ENCODE results near the gene IFIT1. TPM values are rescaled to one million over a fixed set of nuclear protein-coding genes. Genes with fewer than 3 reads are reported as not detected.

IFIT1 gene
- total and polyA plus RNA-seq, 2 donors from 2014 or later: 16.9 to 40.9 TPM

- Histone ChIP-seq H3K27me3 (ENCODE audit: control insufficient read depth, insufficient read depth, low read length) (no peaks in the 10 kb centered on the region), H3K9ac (ENCODE audit: low read length in 3 of 3) (peak overlapping the region in 1 of 3 donors; percentile 65), H3K4me1 (ENCODE audit: control insufficient read depth in 2 of 3, insufficient read depth in 2 of 3, low read depth in 1 of 3, low read length in 3 of 3) (peaks cover 0 to 18% (median 16%) of the 10 kb centered on the region in 3 donors), H3K27ac (ENCODE audit: low read depth in 2 of 2, low read length in 2 of 2) (peak overlapping the region; percentile 92 to 96), H3K36me3 (ENCODE audit: control insufficient read depth in 2 of 3, insufficient read depth in 3 of 3, low read length in 3 of 3) (no peaks in the 10 kb centered on the region), H3K4me3 (ENCODE audit: low read length in 3 of 3) (no peak overlapping the region), H3K9me3 (ENCODE audit: control insufficient read depth in 2 of 3, insufficient read depth in 1 of 3, low read length in 3 of 3) (no peaks in the 10 kb centered on the region)
- DNase-seq: no peak
- no peak for TF ChIP-seq CTCF (IDR thresholded peaks at IDR 0.05; ENCODE audit: borderline replicate concordance, extremely low read depth, insufficient read depth)
- no peak for FAIRE-seq
- intact Hi-C loops (cut with DNase I): no loop called here
Observed at GRCh38 chr10:89374713-89375141, 17.7 kb upstream of the IFIT1 start.

GRCh38 chr10:89377705-89378637 is 14.5 kb upstream of the IFIT1 start, which contains the start of gene IFIT1B:
TSS of gene IFIT1B (plus strand) at chr10:89378056. CDS start at chr10:89378136, 80 bp downstream.
- no peak for TF ChIP-seq CTCF (IDR thresholded peaks at IDR 0.05; ENCODE audit: borderline replicate concordance, extremely low read depth, insufficient read depth)
- no peak within 1 kb of the TSS for H3K27ac ChIP-seq (ENCODE audit: low read depth in 2 of 2, low read length in 2 of 2)
- no peaks in the 10 kb centered on the region for H3K27me3 ChIP-seq (ENCODE audit: control insufficient read depth, insufficient read depth, low read length)
- H3K36me3 ChIP-seq (ENCODE audit: control insufficient read depth in 2 of 3, insufficient read depth in 3 of 3, low read length in 3 of 3): no peaks in the 10 kb centered on the region
- no peaks in the 10 kb centered on the region for H3K9me3 ChIP-seq (ENCODE audit: control insufficient read depth in 2 of 3, insufficient read depth in 1 of 3, low read length in 3 of 3)
- DNase-seq: peak in 1 of 5 donors; percentile 15
- intact Hi-C loops (cut with DNase I): no loop called here
- H3K4me3 ChIP-seq (ENCODE audit: low read length in 3 of 3): no peak within 1 kb of the TSS
- H3K4me1 ChIP-seq (ENCODE audit: control insufficient read depth in 2 of 3, insufficient read depth in 2 of 3, low read depth in 1 of 3, low read length in 3 of 3): peaks cover 0 to 18% (median 16%) of the 10 kb centered on the region in 3 donors
- no peak within 1 kb of the TSS for H3K9ac ChIP-seq (ENCODE audit: low read length in 3 of 3)
- FAIRE-seq: no peak

GRCh38 chr10:89379103-89379502 is 13.3 kb upstream of the IFIT1 start:
- DNase-seq: no peak
- no peaks in the 10 kb centered on the region for H3K27me3 ChIP-seq (ENCODE audit: control insufficient read depth, insufficient read depth, low read length)
- no peak for FAIRE-seq
- no peak for TF ChIP-seq CTCF (IDR thresholded peaks at IDR 0.05; ENCODE audit: borderline replicate concordance, extremely low read depth, insufficient read depth)
- H3K9ac ChIP-seq (ENCODE audit: low read length in 3 of 3): no peak overlapping the region
- H3K4me1 ChIP-seq (ENCODE audit: control insufficient read depth in 2 of 3, insufficient read depth in 2 of 3, low read depth in 1 of 3, low read length in 3 of 3): peaks cover 0 to 10% (median 9%) of the 10 kb centered on the region in 3 donors
- no peaks in the 10 kb centered on the region for H3K9me3 ChIP-seq (ENCODE audit: control insufficient read depth in 2 of 3, insufficient read depth in 1 of 3, low read length in 3 of 3)
- H3K36me3 ChIP-seq (ENCODE audit: control insufficient read depth in 2 of 3, insufficient read depth in 3 of 3, low read length in 3 of 3): no peaks in the 10 kb centered on the region
- H3K27ac ChIP-seq (ENCODE audit: low read depth in 2 of 2, low read length in 2 of 2): no peak overlapping the region
- no peak overlapping the region for H3K4me3 ChIP-seq (ENCODE audit: low read length in 3 of 3)
- intact Hi-C loops (cut with DNase I): no loop called here

Measured in kidney (tissue), 14 donors.